Activated naive CD4-positive, alpha-beta T cell treated with anti-CD3 and anti-CD28 coated beads, Interleukin-2, amount 10 ng/mL, durations not matched to agents 7 days and 5 days (primary cell): ENCODE measurements around the gene GBP2.
"Not testable (repeated sequence)": the region's sequence is repeated elsewhere in the genome, so short reads cannot be mapped to it uniquely, and the experiment has no call there.

Source experiments
- CTCF ChIA-PET: fragments of 350-600 bp; sonication (Branson Sonifier 250); formaldehyde crosslinking; loops from one replicate; lab custom pipeline; 2021; ENCODE audit warnings: antibody characterized with exemption; lab: Charles Lee
- DNase-seq: peaks from one replicate; pipeline ENCODE4 v3.0.0-alpha.2; 2020
- H3K27ac Mint-ChIP-seq: one replicate; pipeline ENCODE4 v1.8.0; 2021; ENCODE audit warnings: mild to moderate bottlenecking, moderate library complexity, mixed read lengths
- H3K27me3 Mint-ChIP-seq: one replicate; pipeline ENCODE4 v1.8.0; 2021; ENCODE audit warnings: mild to moderate bottlenecking, mixed read lengths
- H3K36me3 Mint-ChIP-seq: one replicate; pipeline ENCODE4 v1.8.0; 2021; ENCODE audit warnings: mixed read lengths
- H3K4me1 Mint-ChIP-seq: one replicate; pipeline ENCODE4 v1.8.0; 2021; ENCODE audit warnings: mixed read lengths
- H3K4me3 Mint-ChIP-seq: one replicate; pipeline ENCODE4 v1.8.0; 2021; ENCODE audit warnings: mild to moderate bottlenecking, moderate library complexity, mixed read lengths
- H3K9me3 Mint-ChIP-seq: one replicate; pipeline ENCODE4 v1.8.0; 2021; ENCODE audit warnings: mixed read lengths

Gene GBP2

GRCh38 chr1:89104687-89105086 is 21.2 kb downstream of the GBP2 start:
- CTCF ChIA-PET: no interaction called here
- peaks cover 75% of the 10 kb centered on the region for H3K36me3 Mint-ChIP-seq
- H3K4me3 Mint-ChIP-seq: no peak overlapping the region
- peaks cover 4% of the 10 kb centered on the region for H3K9me3 Mint-ChIP-seq
- no peaks in the 10 kb centered on the region for H3K27me3 Mint-ChIP-seq
- no peaks in the 10 kb centered on the region for H3K4me1 Mint-ChIP-seq
- no peak for DNase-seq
- H3K27ac Mint-ChIP-seq: no peak overlapping the region

DNA sequence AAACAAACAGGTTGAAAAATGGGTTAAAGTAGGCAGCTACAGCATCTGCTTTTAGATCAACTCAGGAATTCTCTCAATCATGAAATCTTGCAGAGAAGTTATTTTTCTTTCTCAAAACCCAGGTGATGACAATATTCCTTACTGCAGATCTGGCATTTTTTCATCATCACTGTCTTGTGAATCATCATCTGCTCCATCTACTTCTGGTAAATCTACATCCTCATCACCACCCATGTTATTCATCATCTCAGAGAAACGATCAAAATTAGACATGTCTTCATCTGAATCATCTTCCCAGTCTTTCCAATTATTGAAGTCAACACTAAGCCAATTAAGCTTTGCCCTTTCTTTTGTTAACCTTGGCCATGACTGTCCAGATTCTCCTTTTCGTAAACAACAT is 21.8 kb downstream of the GBP2 start:
- Mint-ChIP-seq H3K4me3 (no peak overlapping the region), H3K4me1 (no peaks in the 10 kb centered on the region), H3K27me3 (no peaks in the 10 kb centered on the region), H3K36me3 (peaks cover 69% of the 10 kb centered on the region), H3K27ac (peak overlapping the region; percentile 17), H3K9me3 (peaks cover 4% of the 10 kb centered on the region)
- DNase-seq: no peak
- CTCF ChIA-PET: no interaction called here

DNA sequence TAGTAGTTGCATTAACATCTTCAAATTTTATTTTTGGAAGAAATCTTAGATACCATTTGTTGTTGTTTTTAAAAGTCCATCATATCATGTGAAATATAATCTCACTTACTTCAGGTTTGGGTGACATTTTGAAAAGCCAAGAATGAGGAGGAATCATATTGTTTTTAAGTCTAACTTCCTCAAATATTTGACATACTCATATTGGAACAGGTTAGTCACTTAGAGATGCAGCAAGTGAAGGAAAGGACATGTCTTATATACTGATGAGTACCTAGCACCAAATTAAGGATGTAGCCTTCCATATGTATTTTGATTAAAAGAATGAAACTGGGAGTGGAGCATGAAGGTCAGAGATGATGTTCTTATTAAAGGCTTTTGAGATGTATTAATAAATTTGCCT is 23.9 kb downstream of the GBP2 start:
- no peak overlapping the region for H3K4me3 Mint-ChIP-seq
- H3K27me3 Mint-ChIP-seq: no peaks in the 10 kb centered on the region
- no peaks in the 10 kb centered on the region for H3K4me1 Mint-ChIP-seq
- H3K27ac Mint-ChIP-seq: no peak overlapping the region
- H3K36me3 Mint-ChIP-seq: peaks cover 52% of the 10 kb centered on the region
- peaks cover 8% of the 10 kb centered on the region for H3K9me3 Mint-ChIP-seq
- CTCF ChIA-PET: no interaction called here
- no peak for DNase-seq

GRCh38 chr1:89100412-89100811 is 25.5 kb downstream of the GBP2 start:
- Mint-ChIP-seq H3K4me1 (no peaks in the 10 kb centered on the region), H3K9me3 (peaks cover 19% of the 10 kb centered on the region)

GRCh38 chr1:89098857-89099256 is 27.1 kb downstream of the GBP2 start:
- Mint-ChIP-seq H3K9me3 (peaks cover 17% of the 10 kb centered on the region), H3K4me3 (no peak overlapping the region), H3K4me1 (no peaks in the 10 kb centered on the region), H3K27ac (no peak overlapping the region), H3K27me3 (no peaks in the 10 kb centered on the region), H3K36me3 (peaks cover 27% of the 10 kb centered on the region)
- CTCF ChIA-PET: no interaction called here
- no peak for DNase-seq

More at GRCh38 chr1:89100412-89100811, 25.5 kb downstream of the GBP2 start:
- H3K4me3 Mint-ChIP-seq: no peak overlapping the region
- CTCF ChIA-PET: interaction anchor here (0.6 to 1.1 kb wide), 3 partner anchors 15 to 264 kb away, joined by 3 to 4 read pairs (median 3); partner anchors contain the start of gene GBP6
- H3K27ac Mint-ChIP-seq: no peak overlapping the region
- H3K36me3 Mint-ChIP-seq: peaks cover 42% of the 10 kb centered on the region
- no peaks in the 10 kb centered on the region for H3K27me3 Mint-ChIP-seq
- DNase-seq: no peak

- CTCF ChIA-PET: no interaction called here
- Mint-ChIP-seq H3K4me1 (no peaks in the 10 kb centered on the region), H3K9me3 (peaks cover 17% of the 10 kb centered on the region)
Observed at GRCh38 chr1:89095737-89096136, 30.2 kb downstream of the GBP2 start.

DNA sequence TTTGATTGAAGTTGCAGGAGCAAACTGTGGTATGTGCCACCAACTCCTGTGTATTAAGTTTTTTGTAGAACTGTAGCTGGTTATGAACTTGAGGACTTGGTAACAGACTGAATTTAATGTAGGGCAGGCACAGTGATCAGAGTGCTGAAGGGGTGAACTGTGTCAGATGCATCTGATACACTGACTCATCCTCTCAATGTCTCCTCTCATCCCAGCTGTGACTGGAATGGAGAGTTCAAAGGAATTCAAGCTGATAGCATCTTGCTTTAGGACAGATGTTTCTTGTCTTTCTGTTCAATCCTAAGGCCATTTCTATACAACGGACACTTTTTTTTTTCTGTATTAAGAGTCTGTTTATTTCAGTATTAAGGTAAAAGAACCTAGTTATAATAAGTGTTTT is 36.0 kb downstream of the GBP2 start:
- CTCF ChIA-PET: no interaction called here
- Mint-ChIP-seq H3K4me3 (no peak overlapping the region), H3K9me3 (no peaks in the 10 kb centered on the region), H3K36me3 (no peaks in the 10 kb centered on the region), H3K4me1 (peaks cover 2% of the 10 kb centered on the region), H3K27me3 (peaks cover 6% of the 10 kb centered on the region), H3K27ac (no peak overlapping the region)
- DNase-seq: no peak

More at GRCh38 chr1:89095737-89096136, 30.2 kb downstream of the GBP2 start:
- DNase-seq: no peak
- H3K27ac Mint-ChIP-seq: no peak overlapping the region
- H3K36me3 Mint-ChIP-seq: peaks cover 11% of the 10 kb centered on the region
- H3K27me3 Mint-ChIP-seq: peaks cover 6% of the 10 kb centered on the region
- no peak overlapping the region for H3K4me3 Mint-ChIP-seq

DNA sequence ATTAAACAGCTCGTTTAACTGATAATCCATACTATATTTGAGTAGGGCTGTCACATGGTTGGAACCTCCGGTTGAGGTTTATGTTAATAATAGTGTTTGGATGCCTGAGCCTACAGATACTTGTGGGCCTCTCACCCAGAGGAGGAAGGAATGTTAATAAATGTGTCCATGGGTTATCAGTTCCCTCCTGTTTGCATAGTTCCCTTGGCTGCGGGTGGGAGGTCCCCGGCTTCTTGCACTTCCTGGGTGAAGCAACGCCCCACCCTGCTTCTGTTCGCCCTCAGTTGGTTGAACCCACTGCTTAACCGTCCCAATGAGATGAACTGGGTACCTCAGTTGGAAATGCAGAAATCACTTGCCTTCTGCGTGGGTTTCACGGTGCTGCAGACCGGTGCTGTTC is 37.3 kb downstream of the GBP2 start:
- no peaks in the 10 kb centered on the region for H3K9me3 Mint-ChIP-seq
- H3K36me3 Mint-ChIP-seq: no peaks in the 10 kb centered on the region
- no peak for DNase-seq
- peaks cover 6% of the 10 kb centered on the region for H3K27me3 Mint-ChIP-seq
- no peak overlapping the region for H3K27ac Mint-ChIP-seq
- peaks cover 2% of the 10 kb centered on the region for H3K4me1 Mint-ChIP-seq
- CTCF ChIA-PET: no interaction called here
- no peak overlapping the region for H3K4me3 Mint-ChIP-seq

DNA sequence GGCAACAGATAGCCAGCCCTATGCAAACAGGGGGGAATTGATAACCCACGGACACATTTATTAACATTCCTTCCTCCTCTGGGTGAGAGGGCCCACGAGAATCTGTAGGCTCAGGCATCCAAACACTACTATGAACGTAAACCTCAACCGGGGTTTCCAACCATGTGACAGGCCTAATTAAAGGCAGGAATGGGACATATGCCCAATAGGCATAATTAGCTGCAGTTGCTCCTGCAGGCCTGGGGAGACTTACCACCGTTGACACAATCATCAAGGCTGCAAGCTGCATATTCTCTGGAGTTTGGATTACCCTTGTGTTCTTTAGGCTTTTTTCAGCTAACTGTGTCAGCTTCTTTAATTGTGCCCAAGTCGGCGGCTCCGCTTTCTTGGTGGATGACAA is 38.7 kb downstream of the GBP2 start:
- CTCF ChIA-PET: interaction anchor here (0.7 kb wide), 1 partner anchor 271 kb away, joined by 3 read pairs; no protein-coding TSS in a partner anchor
- Mint-ChIP-seq H3K27ac (no peak overlapping the region), H3K4me3 (no peak overlapping the region), H3K4me1 (peaks cover 2% of the 10 kb centered on the region), H3K27me3 (peaks cover 4% of the 10 kb centered on the region), H3K36me3 (no peaks in the 10 kb centered on the region), H3K9me3 (no peaks in the 10 kb centered on the region)
- no peak for DNase-seq

DNA sequence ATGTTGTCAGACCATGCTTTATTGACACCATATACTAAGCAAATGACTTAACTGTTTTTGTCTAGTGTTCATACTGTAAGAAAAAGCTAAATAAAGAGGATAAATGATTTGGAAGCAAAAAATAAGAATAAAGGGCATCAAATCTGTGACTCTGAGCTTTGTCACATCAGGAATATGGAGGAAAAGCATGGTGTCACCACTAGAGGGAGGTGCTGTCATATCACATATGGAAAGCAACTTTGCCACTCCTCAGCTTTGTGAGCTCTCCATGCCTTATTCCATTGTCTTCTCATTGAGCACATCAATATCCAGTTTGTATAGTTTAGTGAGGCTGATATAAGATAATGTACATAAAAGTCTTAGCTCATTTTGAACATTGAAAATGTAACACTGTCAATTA is 40.1 kb downstream of the GBP2 start:
- H3K27ac Mint-ChIP-seq: no peak overlapping the region
- no peak overlapping the region for H3K4me3 Mint-ChIP-seq
- peak; percentile 59 for DNase-seq

GRCh38 chr1:89081005-89081404 is 44.9 kb downstream of the GBP2 start:
- CTCF ChIA-PET: interaction anchor here (0.6 to 1.7 kb wide), 3 partner anchors 82 to 277 kb away, joined by 3 to 5 read pairs (median 4); no protein-coding TSS in a partner anchor

More for the DNA sequence above, 40.1 kb downstream of the GBP2 start:
- Mint-ChIP-seq H3K9me3 (no peaks in the 10 kb centered on the region), H3K27me3 (no peaks in the 10 kb centered on the region), H3K36me3 (no peaks in the 10 kb centered on the region), H3K4me1 (peaks cover 2% of the 10 kb centered on the region)
- CTCF ChIA-PET: interaction anchor here (0.6 to 2.5 kb wide), 26 partner anchors 9 to 379 kb away, joined by 3 to 16 read pairs (median 4); partner anchors contain the start of gene GBP4

DNA sequence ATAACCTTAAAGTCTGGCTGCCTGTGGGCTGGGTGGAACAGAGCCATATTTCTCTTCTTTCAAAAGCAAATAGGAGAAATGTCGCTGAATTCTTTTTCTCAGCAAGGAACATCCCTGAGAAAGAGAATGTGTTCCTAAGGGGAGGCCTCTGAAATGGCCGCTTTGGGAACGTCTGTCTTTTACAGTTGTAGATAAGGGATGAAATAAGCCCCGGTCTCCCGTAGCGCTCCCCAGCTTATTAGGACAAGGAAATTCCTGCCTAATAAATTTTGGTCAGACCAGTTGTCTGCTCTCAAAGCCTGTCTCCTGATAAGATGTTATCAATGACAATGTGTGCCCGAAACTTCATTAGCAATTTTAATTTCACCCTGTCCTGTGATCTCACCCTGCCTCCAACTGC is 45.8 kb downstream of the GBP2 start:
- H3K27me3 Mint-ChIP-seq, H3K4me1 Mint-ChIP-seq, H3K27ac Mint-ChIP-seq, H3K4me3 Mint-ChIP-seq, CTCF ChIA-PET, DNase-seq: not testable (repeated sequence)
- Mint-ChIP-seq H3K9me3 (peaks cover 19% of the 10 kb centered on the region), H3K36me3 (peaks cover 24% of the 10 kb centered on the region)

More at GRCh38 chr1:89081005-89081404, 44.9 kb downstream of the GBP2 start:
- Mint-ChIP-seq H3K27me3 (no peaks in the 10 kb centered on the region), H3K4me3 (no peak overlapping the region), H3K9me3 (peaks cover 16% of the 10 kb centered on the region), H3K4me1 (no peaks in the 10 kb centered on the region), H3K36me3 (peaks cover 22% of the 10 kb centered on the region), H3K27ac (no peak overlapping the region)
- no peak for DNase-seq

DNA sequence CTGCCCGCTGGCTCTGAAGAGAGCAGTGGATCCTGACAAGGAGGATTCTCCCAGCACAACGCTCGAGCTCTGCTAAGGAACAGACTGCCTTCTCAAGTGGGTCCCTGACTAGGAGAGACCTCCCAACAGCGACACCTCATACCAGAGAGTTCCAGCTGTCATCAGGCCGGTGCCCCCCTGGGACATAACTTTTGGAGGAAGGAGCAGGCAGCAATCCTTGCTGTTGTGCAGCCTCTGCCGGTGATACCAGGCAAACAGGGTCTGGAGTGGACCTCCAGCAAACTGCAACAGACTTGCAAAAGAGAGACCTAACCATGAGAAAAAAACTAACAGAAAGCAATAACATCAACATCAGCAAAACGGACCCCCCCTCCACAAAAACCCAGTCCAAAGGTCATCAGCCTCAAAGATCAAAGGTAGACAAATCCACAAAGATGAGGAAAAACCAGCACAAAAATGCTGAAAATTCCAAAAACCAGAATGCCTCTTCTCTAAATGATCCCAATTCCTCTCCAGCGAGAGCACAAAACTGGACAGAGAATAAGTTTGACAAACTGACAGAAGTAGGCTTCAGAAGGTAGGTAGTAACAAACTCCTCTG is 53.3 kb downstream of the GBP2 start:
- peaks cover 38% of the 10 kb centered on the region for H3K36me3 Mint-ChIP-seq
- CTCF ChIA-PET: interaction anchor here (0.9 to 1.1 kb wide), 2 partner anchors 9 to 13 kb away, joined by 3 to 4 read pairs; no protein-coding TSS in a partner anchor
- H3K4me1 Mint-ChIP-seq: peaks cover 27% of the 10 kb centered on the region
- DNase-seq, H3K27ac Mint-ChIP-seq, H3K27me3 Mint-ChIP-seq, H3K4me3 Mint-ChIP-seq: not testable (repeated sequence)
- peaks cover 30% of the 10 kb centered on the region for H3K9me3 Mint-ChIP-seq

GRCh38 chr1:89070509-89070908 is 55.4 kb downstream of the GBP2 start:
- Mint-ChIP-seq H3K27ac (peak overlapping the region; percentile 93), H3K27me3 (peaks cover 6% of the 10 kb centered on the region), H3K9me3 (peaks cover 23% of the 10 kb centered on the region), H3K36me3 (peaks cover 28% of the 10 kb centered on the region), H3K4me1 (peaks cover 33% of the 10 kb centered on the region), H3K4me3 (peak overlapping the region; percentile 80)
- CTCF ChIA-PET: no interaction called here
- DNase-seq: no peak

DNA sequence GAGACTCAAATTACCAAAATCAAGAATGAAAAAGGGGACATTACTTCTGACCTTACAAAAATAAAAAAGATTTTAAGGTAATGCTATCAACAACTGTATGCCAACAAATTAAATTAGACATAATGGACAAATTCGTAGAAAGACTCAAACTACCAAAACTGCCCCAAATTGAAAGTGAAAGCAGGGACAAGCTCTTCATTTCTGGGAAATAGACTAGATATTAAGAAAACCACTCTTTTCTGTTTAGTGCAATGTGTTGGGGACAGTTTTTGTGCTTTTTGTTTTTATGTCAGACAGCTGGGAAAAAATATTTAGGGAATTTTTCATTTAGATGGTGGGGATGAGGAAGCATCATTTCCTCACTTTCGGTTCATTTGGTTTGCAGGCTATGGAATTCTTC is 56.0 kb downstream of the GBP2 start:
- H3K4me1 Mint-ChIP-seq: peaks cover 36% of the 10 kb centered on the region
- DNase-seq: no peak
- peak overlapping the region; percentile 80 for H3K4me3 Mint-ChIP-seq
- peaks cover 20% of the 10 kb centered on the region for H3K9me3 Mint-ChIP-seq
- peak overlapping the region; percentile 93 for H3K27ac Mint-ChIP-seq
- CTCF ChIA-PET: interaction anchor here (1.0 kb wide), 1 partner anchor 289 kb away, joined by 3 read pairs; no protein-coding TSS in a partner anchor
- H3K27me3 Mint-ChIP-seq: peaks cover 6% of the 10 kb centered on the region
- peaks cover 28% of the 10 kb centered on the region for H3K36me3 Mint-ChIP-seq
